CD4-positive, alpha-beta memory T cell (primary cell): ENCODE measurements around the gene ZFR. TPM values are rescaled to one million over a fixed set of nuclear protein-coding genes. Genes with fewer than 3 reads are reported as not detected.

ENCODE experiments used
- CTCF ChIA-PET: fragments of 350-600 bp; sonication (Branson Sonifier 250); formaldehyde crosslinking; loops from one replicate; lab custom pipeline; 2021; ENCODE audit warnings: inconsistent platforms; ENCODE audit not compliant: partially characterized antibody; lab: Charles Lee
- POLR2A ChIA-PET: fragments of 350-600 bp; sonication (Branson Sonifier 250); formaldehyde crosslinking; loops from one replicate; lab custom pipeline; 2021; ENCODE audit not compliant: partially characterized antibody; lab: Charles Lee
- DNase-seq, 5 donors: peaks; one replicate each; pipeline versions ENCODE4 v3.0.0 to v3.0.0-alpha.2; 2020 to 2022; ENCODE audit warnings: mixed read lengths in 1 of 5
- H3K27ac ChIP-seq: one replicate; pipeline ENCODE4 v1.7.0; 2013; ENCODE audit warnings: low read depth, low read length
- H3K27me3 ChIP-seq: 2 replicates; pipeline ENCODE4 v1.7.0; 2013; ENCODE audit warnings: mild to moderate bottlenecking, low read length, moderate library complexity; ENCODE audit not compliant: insufficient read depth
- H3K36me3 ChIP-seq: 2 replicates; pipeline ENCODE4 v1.7.0; 2013; ENCODE audit warnings: mild to moderate bottlenecking, low read length, moderate library complexity; ENCODE audit not compliant: insufficient read depth
- H3K4me1 ChIP-seq: 2 replicates; pipeline ENCODE4 v1.7.0; 2013; ENCODE audit warnings: mild to moderate bottlenecking, low read length, moderate library complexity; ENCODE audit not compliant: insufficient read depth
- H3K4me3 ChIP-seq, 2 donors: one replicate each; pipeline ENCODE4 v1.7.0; 2013; ENCODE audit warnings: low read length in 2 of 2, mild to moderate bottlenecking in 1 of 2
- H3K9me3 ChIP-seq, 2 donors: one replicate each; pipeline ENCODE4 v1.7.0; 2013; ENCODE audit warnings: low read length in 2 of 2, control low read depth in 1 of 2; ENCODE audit not compliant: control insufficient read depth in 1 of 2
- H3K27ac Mint-ChIP-seq, 7 donors: one replicate each; pipeline ENCODE4 v1.8.0; 2020 to 2021; ENCODE audit warnings: mixed read lengths in 7 of 7, mild to moderate bottlenecking in 6 of 7, inconsistent platforms in 3 of 7, moderate library complexity in 3 of 7
- H3K27me3 Mint-ChIP-seq, 2 donors: one replicate each; pipeline ENCODE4 v1.8.0; 2020 to 2021; ENCODE audit warnings: mixed read lengths in 2 of 2
- H3K36me3 Mint-ChIP-seq, 2 donors: one replicate each; pipeline ENCODE4 v1.8.0; 2020 to 2021; ENCODE audit warnings: mixed read lengths in 2 of 2, inconsistent platforms in 1 of 2, mild to moderate bottlenecking in 1 of 2
- H3K4me1 Mint-ChIP-seq, 4 donors: one replicate each; pipeline ENCODE4 v1.8.0; 2020 to 2021; ENCODE audit warnings: mixed read lengths in 4 of 4, mild to moderate bottlenecking in 1 of 4
- H3K4me3 Mint-ChIP-seq, 8 donors: one replicate each; pipeline ENCODE4 v1.8.0; 2020 to 2021; ENCODE audit warnings: mixed read lengths in 8 of 8, mild to moderate bottlenecking in 7 of 8, moderate library complexity in 6 of 8, inconsistent platforms in 3 of 8
- H3K9me3 Mint-ChIP-seq, 8 donors: one replicate each; pipeline ENCODE4 v1.8.0; 2020 to 2021; ENCODE audit warnings: mixed read lengths in 8 of 8, mild to moderate bottlenecking in 5 of 8, inconsistent platforms in 3 of 8, moderate library complexity in 1 of 8
- intact Hi-C: fragments of 100-400 bp; cut with micrococcal nuclease; formaldehyde crosslinking; loops from one replicate; pipeline ENCODE4 v1.15.1; 2023
- microRNA-seq: library from miRNA; unstranded; fragments of <30 nt; microRNA quantifications from one replicate; pipeline ENCODE4 v1.2.0, GENCODE V29; 2021; ENCODE audit warnings: borderline replicate concordance, borderline number of aligned reads, borderline microRNAs expressed, mixed read lengths
- polyA plus RNA-seq, 2 donors: library from polyadenylated mRNA; unstranded; fragments of 300-500 nt; fragmentation: Illumina TruSeq; gene quantifications; one replicate each; pipeline ENCODE4 v1.2.3, GENCODE V29; 2021
- total RNA-seq, 2 experiments: library from RNA; stranded (reverse); gene quantifications; one replicate each; pipeline ENCODE4 v1.2.3, GENCODE V29; 2021

Gene ZFR
- total and polyA plus RNA-seq, 4 experiments from 2014 or later, result 60.1 to 102 (median 72.3) TPM

DNA sequence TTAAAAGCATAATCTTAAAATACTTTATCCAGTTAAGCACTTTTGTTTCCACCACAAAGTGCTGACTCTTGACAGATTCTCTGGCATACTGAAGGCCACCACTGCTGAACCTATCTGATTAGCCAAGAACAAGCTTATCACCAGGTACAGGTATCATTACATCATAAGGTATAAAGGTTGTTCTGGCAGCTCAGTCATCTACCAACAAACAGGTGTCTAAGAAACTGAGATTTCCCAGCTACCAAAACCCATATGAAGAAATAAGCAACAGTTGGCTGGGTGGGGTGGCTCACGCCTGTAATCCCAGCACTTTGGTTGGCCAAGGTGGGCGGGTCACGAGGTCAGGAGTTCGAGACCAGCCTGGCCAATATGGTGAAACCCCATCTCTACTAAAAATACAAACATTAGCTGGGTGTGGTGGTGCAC lies 136.8 kb downstream of the ZFR start:
- DNase-seq, result no peak
- Histone ChIP-seq H3K4me1 (peaks cover 47% of the 10 kb centered on the region), H3K4me3 (no peak overlapping the region), H3K36me3 (no peaks in the 10 kb centered on the region), H3K27ac (no peak overlapping the region), H3K9me3 (no peaks in the 10 kb centered on the region), H3K27me3 (no peaks in the 10 kb centered on the region)
- POLR2A ChIA-PET, result interaction anchor here (1.4 kb wide), 1 partner anchor 12 kb away, joined by 4 read pairs; no protein-coding TSS in a partner anchor
- CTCF ChIA-PET, result interaction anchor here (0.7 to 1.6 kb wide), 4 partner anchors 22 to 282 kb away, joined by 3 to 9 read pairs (median 4); no protein-coding TSS in a partner anchor
- Mint-ChIP-seq H3K4me1 (peaks cover 38 to 84% (median 62%) of the 10 kb centered on the region in 4 donors), H3K27ac (no peak overlapping the region), H3K9me3 (no peaks in the 10 kb centered on the region), H3K4me3 (no peak overlapping the region), H3K27me3 (no peaks in the 10 kb centered on the region), H3K36me3 (peaks cover 0 to 3% of the 10 kb centered on the region in 2 donors)
- intact Hi-C loops, result no loop called here

DNA sequence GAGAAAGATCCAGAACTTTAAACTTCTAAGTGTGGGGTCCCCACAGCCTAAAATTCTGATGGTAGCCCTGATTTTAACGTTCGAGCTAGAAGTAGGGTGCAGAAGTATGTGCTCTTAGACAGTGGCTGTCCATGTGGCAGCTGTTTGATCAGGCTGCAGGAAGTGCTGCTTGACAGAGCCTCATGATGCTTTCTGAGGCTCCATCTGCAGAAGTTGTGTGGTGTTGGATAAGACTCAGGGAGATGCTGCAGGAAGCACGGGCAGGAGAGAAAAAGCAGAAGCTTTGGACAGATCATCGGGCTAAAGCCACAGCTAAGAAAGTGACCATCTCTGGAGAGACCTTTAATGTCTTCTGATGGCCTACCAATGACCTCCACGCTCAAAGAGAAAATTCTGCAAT lies 139.9 kb downstream of the ZFR start:
- Histone ChIP-seq H3K9me3 (no peaks in the 10 kb centered on the region), H3K36me3 (no peaks in the 10 kb centered on the region), H3K4me3 (no peak overlapping the region), H3K27me3 (no peaks in the 10 kb centered on the region), H3K4me1 (peaks cover 26% of the 10 kb centered on the region), H3K27ac (no peak overlapping the region)
- Mint-ChIP-seq H3K27me3 (no peaks in the 10 kb centered on the region), H3K9me3 (no peaks in the 10 kb centered on the region), H3K27ac (peak overlapping the region in 2 of 7 donors; percentile 5 to 30), H3K4me3 (peak overlapping the region in 2 of 8 donors; percentile 26 to 31), H3K36me3 (peaks cover 6 to 8% of the 10 kb centered on the region in 2 donors), H3K4me1 (peaks cover 39 to 85% (median 57%) of the 10 kb centered on the region in 4 donors)
- DNase-seq, result no peak
- intact Hi-C loops, result no loop called here
- ChIA-PET POLR2A (no interaction called here), CTCF (interaction anchor here (1.4 to 1.7 kb wide), 2 partner anchors 25 to 73 kb away, joined by 3 to 5 read pairs; no protein-coding TSS in a partner anchor)

Small RNA genes lying within 50 kb of the gene (microRNA-seq; reads per million reads assigned to microRNA genes)
- gene MIR579, result 2.6 reads per million, percentile 7 among the genes with 10 or more reads in this experiment

Other genes starting within 250 kb of the ZFR start
- gene MTMR12, start 131.8 kb downstream of the ZFR start, total RNA-seq, result 10 to 100 TPM; 26.3 to 26.4 TPM
- 10 to 100 TPM; 11.6 to 18.0 TPM for gene MTMR12, start 131.8 kb downstream of the ZFR start, polyA plus RNA-seq
- gene SUB1, start 140.8 kb upstream of the ZFR start, total RNA-seq, result 100 to 1,000 TPM; 204 to 214 TPM
- gene SUB1, start 140.8 kb upstream of the ZFR start, polyA plus RNA-seq, result 100 to 1,000 TPM; 500 to 578 TPM